ENCODE measurements around the gene PIM3.
"Not testable (repeated sequence)": the region's sequence is repeated elsewhere in the genome, so short reads cannot be mapped to it uniquely, and the experiment has no call there.

The PIM3 gene

GRCh38 chr22:49966774-49967705 lies 6.5 kb downstream of the PIM3 start:
- DNase-seq (ENCODE audit: low read depth): no peak

- no peak for DNase-seq (ENCODE audit: low read depth)
These were observed 7.2 kb downstream of the PIM3 start for GRCh38 chr22:49967706-49968208.

GRCh38 chr22:49968313-49968830 lies 7.8 kb downstream of the PIM3 start:
- DNase-seq (ENCODE audit: low read depth): no peak

GRCh38 chr22:49968831-49969661 lies 8.5 kb downstream of the PIM3 start:
- no peak for DNase-seq (ENCODE audit: low read depth)

- DNase-seq (ENCODE audit: low read depth): no peak
These were observed 9.4 kb downstream of the PIM3 start for GRCh38 chr22:49969751-49970527.

GRCh38 chr22:49970528-49971231 lies 10.1 kb downstream of the PIM3 start:
- peak; percentile 85 for DNase-seq (ENCODE audit: low read depth)

- peak; percentile 59 for DNase-seq (ENCODE audit: low read depth)
These were observed 10.9 kb downstream of the PIM3 start for GRCh38 chr22:49971232-49972162.

- no peak for DNase-seq (ENCODE audit: low read depth)
These were observed 11.8 kb downstream of the PIM3 start for GRCh38 chr22:49972163-49973017.

GRCh38 chr22:49973018-49973961 lies 12.7 kb downstream of the PIM3 start:
- DNase-seq (ENCODE audit: low read depth): no peak

- no peak for DNase-seq (ENCODE audit: low read depth)
These were observed 15.2 kb downstream of the PIM3 start for GRCh38 chr22:49975543-49976389.

GRCh38 chr22:49976439-49977175 lies 16.0 kb downstream of the PIM3 start:
- DNase-seq (ENCODE audit: low read depth): no peak

- no peak for DNase-seq (ENCODE audit: low read depth)
These were observed 17.0 kb downstream of the PIM3 start for GRCh38 chr22:49977578-49977977.

- DNase-seq (ENCODE audit: low read depth): no peak
These were observed 19.2 kb downstream of the PIM3 start for GRCh38 chr22:49979587-49980264.

GRCh38 chr22:49981799-49982198 lies 21.2 kb downstream of the PIM3 start:
- not testable (repeated sequence) for DNase-seq (ENCODE audit: low read depth)

Measured in stimulated activated CD8-positive, alpha-beta memory T cell treated with anti-CD3 and anti-CD28 coated beads, Interleukin-7, amount 100 ng/mL, for 24 hours (primary cell).